Endodermal cell (in vitro differentiated cells): ENCODE measurements around the gene HMGA1. TPM values are rescaled to one million over a fixed set of nuclear protein-coding genes. Genes with fewer than 3 reads are reported as not detected.

Experiments
- DNase-seq: peaks from one replicate; pipeline ENCODE4 v3.0.0-alpha.2; 2017
- H3K27ac ChIP-seq: 2 replicates; pipeline ENCODE4 v1.5.1; 2013; ENCODE audit warnings: mild to moderate bottlenecking, low read depth, low read length, moderate library complexity
- H3K27me3 ChIP-seq: 2 replicates; pipeline ENCODE4 v1.6.1; 2013; ENCODE audit warnings: mild to moderate bottlenecking, low read length, moderate library complexity; ENCODE audit not compliant: insufficient read depth, control insufficient read depth, poor library complexity, severe bottlenecking
- H3K36me3 ChIP-seq: 2 replicates; pipeline ENCODE4 v1.7.0; 2013; ENCODE audit warnings: mild to moderate bottlenecking, low read length, moderate library complexity; ENCODE audit not compliant: control insufficient read depth, insufficient read depth
- H3K4me1 ChIP-seq: one replicate; pipeline ENCODE4 v1.7.0; 2013; ENCODE audit warnings: low read length; ENCODE audit not compliant: control insufficient read depth, insufficient read depth
- H3K4me3 ChIP-seq: 2 replicates; pipeline ENCODE4 v1.5.1; 2013; ENCODE audit warnings: mild to moderate bottlenecking, low read length, moderate library complexity
- H3K9ac ChIP-seq: 2 replicates; pipeline ENCODE4 v1.6.1; 2013; ENCODE audit warnings: mild to moderate bottlenecking, low read length, moderate library complexity; ENCODE audit not compliant: poor library complexity, severe bottlenecking; ENCODE audit errors: extremely low read depth
- H3K9me3 ChIP-seq: 2 replicates; pipeline ENCODE4 v1.6.1; 2013; ENCODE audit warnings: mild to moderate bottlenecking, low read length, moderate library complexity; ENCODE audit not compliant: control insufficient read depth
- H3K27ac Mint-ChIP-seq: 2 replicates; pipeline ENCODE4 v1.8.0; 2020; ENCODE audit warnings: mixed read lengths
- H3K27me3 Mint-ChIP-seq: 2 replicates; pipeline ENCODE4 v1.8.0; 2021; ENCODE audit warnings: mild to moderate bottlenecking, mixed read lengths; ENCODE audit not compliant: insufficient read depth
- H3K36me3 Mint-ChIP-seq: 2 replicates; pipeline ENCODE4 v1.8.0; 2020; ENCODE audit warnings: low read depth, mixed read lengths
- H3K4me1 Mint-ChIP-seq: 2 replicates; pipeline ENCODE4 v1.8.0; 2020; ENCODE audit warnings: mixed read lengths
- H3K4me3 Mint-ChIP-seq: 2 replicates; pipeline ENCODE4 v1.8.0; 2020; ENCODE audit warnings: mild to moderate bottlenecking, moderate library complexity, mixed read lengths
- H3K9me3 Mint-ChIP-seq: 2 replicates; pipeline ENCODE4 v1.8.0; 2020; ENCODE audit warnings: mild to moderate bottlenecking, mixed read lengths
- CTCF ChIP-seq: fragments of 200-600 bp; sonication (generic); conservative IDR thresholded peaks from 2 replicates; pipeline ENCODE4 v1.5.0; 2021; ENCODE audit warnings: antibody characterized with exemption, mild to moderate bottlenecking
- WGBS, 2 experiments: methylation state at CpG; one replicate each; pipeline versions ENCODE4 v1.1.5 to v1.1.7; 2013; ENCODE audit warnings: missing lambda C conversion rate in 2 of 2, mixed read lengths in 1 of 2; ENCODE audit not compliant: insufficient coverage in 1 of 2, insufficient read length in 1 of 2; 5-methylcytosine and 5-hydroxymethylcytosine counted together
- total RNA-seq, 2 donors: library from RNA; stranded (reverse); fragmentation: NEBNext Ultra II Directional in 1 of 2; extraction: Animal tissue kit (Norgen Biotek cat#: 25700) in 1 of 2; gene quantifications; 2 replicates in 1 of 2; 3 replicates in 1 of 2; pipeline ENCODE4 v1.2.1, GENCODE V29; 2021

HMGA1 gene
- total RNA-seq, 2 donors from 2014 or later: 1,306 to 1,595 TPM

GRCh38 chr6:34235307-34236130 lies 1.2 kb upstream of the HMGA1 start:
- H3K36me3 ChIP-seq: peaks cover 19% of the 10 kb centered on the region
- TF ChIP-seq CTCF: no peak
- H3K27me3 Mint-ChIP-seq: no peaks in the 10 kb centered on the region
- no peaks in the 10 kb centered on the region for H3K9me3 ChIP-seq
- WGBS, 2 experiments: 0 to 7% methylated on average over 24 to 73 of the region's 75 CpGs
- H3K9ac ChIP-seq: peak overlapping the region; percentile 81
- peaks cover 33% of the 10 kb centered on the region for H3K4me1 Mint-ChIP-seq
- peak overlapping the region; percentile 97 for H3K27ac ChIP-seq
- H3K36me3 Mint-ChIP-seq: peaks cover 19% of the 10 kb centered on the region
- DNase-seq: peak; percentile 98
- peaks cover 13% of the 10 kb centered on the region for H3K4me1 ChIP-seq
- H3K4me3 Mint-ChIP-seq: peak overlapping the region; percentile 89
- H3K27ac Mint-ChIP-seq: peak overlapping the region; percentile 98
- H3K27me3 ChIP-seq: no peaks in the 10 kb centered on the region
- peak overlapping the region; percentile 80 for H3K4me3 ChIP-seq
- no peaks in the 10 kb centered on the region for H3K9me3 Mint-ChIP-seq

- peaks cover 24% of the 10 kb centered on the region for H3K36me3 Mint-ChIP-seq
- DNase-seq: no peak
- TF ChIP-seq CTCF: no peak
- Histone ChIP-seq H3K9ac (peak overlapping the region; percentile 81), H3K27me3 (no peaks in the 10 kb centered on the region), H3K4me3 (peak overlapping the region; percentile 80), H3K9me3 (no peaks in the 10 kb centered on the region), H3K36me3 (peaks cover 24% of the 10 kb centered on the region), H3K4me1 (peaks cover 13% of the 10 kb centered on the region), H3K27ac (peak overlapping the region; percentile 97)
- H3K27me3 Mint-ChIP-seq: no peaks in the 10 kb centered on the region
- peak overlapping the region; percentile 89 for H3K4me3 Mint-ChIP-seq
- peaks cover 33% of the 10 kb centered on the region for H3K4me1 Mint-ChIP-seq
- WGBS, 2 experiments: 0 to 1% methylated on average over 5 to 13 of the region's 13 CpGs
- H3K27ac Mint-ChIP-seq: peak overlapping the region; percentile 98
- no peaks in the 10 kb centered on the region for H3K9me3 Mint-ChIP-seq
Measured at GRCh38 chr6:34236131-34236442, 586 bp upstream of the HMGA1 start.

GRCh38 chr6:34237316-34237721 lies 646 bp downstream of the HMGA1 start:
- Mint-ChIP-seq H3K36me3 (peaks cover 37% of the 10 kb centered on the region), H3K9me3 (no peaks in the 10 kb centered on the region), H3K4me1 (peaks cover 38% of the 10 kb centered on the region), H3K27ac (no peak overlapping the region), H3K4me3 (peak overlapping the region; percentile 89), H3K27me3 (no peaks in the 10 kb centered on the region)
- Histone ChIP-seq H3K27ac (no peak overlapping the region), H3K27me3 (no peaks in the 10 kb centered on the region), H3K4me1 (peaks cover 18% of the 10 kb centered on the region), H3K36me3 (peaks cover 37% of the 10 kb centered on the region), H3K9me3 (no peaks in the 10 kb centered on the region), H3K4me3 (peak overlapping the region; percentile 95), H3K9ac (peak overlapping the region; percentile 83)
- WGBS, 2 experiments: 0% methylated on average over 16 to 78 of the region's 78 CpGs
- no peak for TF ChIP-seq CTCF
- no peak for DNase-seq
